Vagina (tissue), 2 donors: ENCODE data around the gene NSD2.

Experiments
- CTCF ChIP-seq, 3 experiments: fragments of 450-650 bp in 2 of 3; fragments of 200-600 bp in 1 of 3; sonication (generic) in 1 of 3; IDR thresholded peaks; one replicate each; pipeline ENCODE4 v1.5.1; 2017 to 2019; ENCODE audit warnings: antibody characterized with exemption in 3 of 3, mild to moderate bottlenecking in 2 of 3, moderate library complexity in 2 of 3
- POLR2A ChIP-seq, 2 donors: fragments of 450-650 bp; IDR thresholded peaks; one replicate each; pipeline ENCODE4 v1.6.1; 2017; ENCODE audit warnings: antibody characterized with exemption in 2 of 2, mild to moderate bottlenecking in 2 of 2, moderate library complexity in 2 of 2

DNA sequence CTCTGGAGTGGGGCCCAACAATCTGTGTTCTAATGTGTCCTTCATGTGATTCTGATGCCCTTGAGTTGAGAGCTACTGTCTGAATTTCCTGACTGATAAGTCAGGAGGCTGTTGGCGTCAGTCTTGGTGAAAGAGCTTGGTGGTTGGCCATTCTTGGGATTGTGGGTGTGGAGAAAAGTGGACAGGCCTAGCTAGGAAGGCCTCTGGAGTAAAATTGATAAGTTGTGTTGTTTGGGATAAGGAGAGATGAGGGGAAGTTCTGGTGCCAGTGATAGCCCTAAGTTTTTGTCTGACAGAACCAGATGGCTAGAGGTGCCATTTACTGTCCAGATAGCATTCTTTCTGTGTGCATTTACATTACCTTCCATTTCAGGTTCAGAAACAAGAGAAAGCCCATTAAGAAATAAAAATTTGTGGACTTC lies 11.7 kb downstream of the NSD2 start:
- no peak for TF ChIP-seq CTCF (IDR thresholded peaks at IDR 0.05)
- TF ChIP-seq POLR2A (IDR thresholded peaks at IDR 0.05) = no peak
